Measurements from ENCODE around the gene PLAC1. TPM values are rescaled to one million over a fixed set of nuclear protein-coding genes. Genes with fewer than 3 reads are reported as not detected.

Gene PLAC1
- total and polyA plus RNA-seq, 5 donors = not detected

DNA sequence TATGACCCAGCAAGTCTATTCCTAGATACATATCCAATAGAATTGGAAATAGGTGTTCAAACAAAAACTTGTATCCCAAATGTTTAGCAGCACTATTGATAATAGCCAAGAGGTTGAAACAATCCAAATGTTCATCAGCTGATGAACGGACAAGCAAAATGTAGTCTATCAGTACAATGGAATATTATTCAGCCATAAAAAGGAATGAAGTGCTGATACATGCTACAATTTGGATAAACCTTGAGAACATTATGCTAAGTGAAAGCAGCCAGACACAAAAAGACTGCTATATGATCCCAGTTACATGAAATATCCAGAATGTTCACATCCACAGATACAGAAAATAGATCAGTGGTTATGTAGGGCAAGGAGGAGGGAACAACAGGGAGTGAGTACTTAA is 50.1 kb downstream of the PLAC1 start:
- Histone ChIP-seq H3K27me3 (ENCODE audit: control insufficient read depth, insufficient read depth) (no peaks in the 10 kb centered on the region), H3K9me3 (ENCODE audit: control insufficient read depth, low read length) (no peaks in the 10 kb centered on the region), H3K27ac (ENCODE audit: low read length) (no peak overlapping the region), H3K4me3 (ENCODE audit: low read length) (no peak overlapping the region), H3K4me1 (ENCODE audit: control insufficient read depth, insufficient read depth, low read length) (peaks cover 1% of the 10 kb centered on the region)
- intact Hi-C loops (cut with DNase I) = no loop called here
- ATAC-seq = no peak
- WGBS = 98% methylated on average over 1 of the region's 1 CpG
- DNase-seq = no peak

DNA sequence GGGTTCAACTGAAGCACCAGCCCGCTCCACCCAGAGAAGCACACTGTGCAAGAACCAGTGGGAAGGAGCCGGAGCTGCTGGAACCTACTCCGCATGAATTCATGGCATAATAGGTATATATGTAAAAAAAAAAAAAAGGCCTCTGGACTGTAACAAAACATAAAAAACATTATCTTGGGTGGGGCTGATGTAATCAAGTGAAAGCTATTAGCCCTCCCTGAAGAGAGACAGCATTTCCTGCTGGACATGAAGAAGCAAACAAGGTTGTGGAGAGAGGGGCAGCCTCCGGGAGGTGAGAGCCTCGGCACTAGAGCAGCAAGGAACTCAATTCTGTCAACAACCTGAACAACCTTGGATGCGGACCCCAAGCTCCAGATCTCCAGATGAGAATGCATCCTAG is 50.7 kb downstream of the PLAC1 start:
- intact Hi-C loops (cut with DNase I) = no loop called here
- H3K9me3 ChIP-seq (ENCODE audit: control insufficient read depth, low read length) = no peaks in the 10 kb centered on the region
- no peaks in the 10 kb centered on the region for H3K27me3 ChIP-seq (ENCODE audit: control insufficient read depth, insufficient read depth)
- no peak overlapping the region for H3K4me3 ChIP-seq (ENCODE audit: low read length)
- WGBS = 89% methylated on average over 6 of the region's 6 CpGs
- DNase-seq = no peak
- peaks cover 1% of the 10 kb centered on the region for H3K4me1 ChIP-seq (ENCODE audit: control insufficient read depth, insufficient read depth, low read length)
- ATAC-seq = no peak
- H3K27ac ChIP-seq (ENCODE audit: low read length) = no peak overlapping the region

DNA sequence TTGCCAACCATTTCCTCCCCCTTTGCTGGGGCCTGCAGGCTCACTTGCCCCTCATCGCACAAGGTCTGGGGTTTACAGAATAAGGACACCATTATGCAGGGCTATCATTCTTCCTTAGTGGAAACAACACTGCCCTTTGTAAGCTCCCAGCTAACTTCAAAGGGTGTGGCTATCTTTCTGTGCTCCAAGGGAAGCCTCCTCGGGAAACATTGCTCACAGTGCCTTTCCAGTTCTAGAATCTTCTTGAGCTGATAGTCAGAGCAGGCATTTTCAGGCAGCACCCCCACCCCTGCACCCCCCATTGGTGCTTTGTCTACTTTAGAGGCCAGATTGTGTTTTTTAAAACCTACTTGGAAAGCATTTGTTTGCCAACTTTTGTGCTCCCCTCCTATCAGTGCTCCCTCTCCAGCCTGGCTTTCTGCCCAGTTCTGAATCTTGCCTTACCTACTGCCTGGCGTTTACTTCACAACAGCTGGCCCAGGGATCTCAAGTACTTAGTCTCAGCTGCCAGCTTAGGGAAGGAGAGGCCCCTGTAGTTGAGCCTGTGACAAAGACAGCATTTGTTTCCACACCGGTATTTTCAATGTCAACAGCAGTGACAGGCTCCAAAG is 53.5 kb downstream of the PLAC1 start:
- H3K27ac ChIP-seq (ENCODE audit: low read length) = no peak overlapping the region
- peak in 2 of 3 donors; percentile 27 to 37 for DNase-seq
- 30% methylated on average over 4 of the region's 4 CpGs for WGBS

GRCh38 chrX:134603806-134604700 is 54.2 kb downstream of the PLAC1 start:
- no peak overlapping the region for H3K4me3 ChIP-seq (ENCODE audit: low read length)
- intact Hi-C loops (cut with DNase I) = no loop called here
- H3K9me3 ChIP-seq (ENCODE audit: control insufficient read depth, low read length) = no peaks in the 10 kb centered on the region
- H3K4me1 ChIP-seq (ENCODE audit: control insufficient read depth, insufficient read depth, low read length) = peaks cover 1% of the 10 kb centered on the region
- ATAC-seq (peak in 1 of 2 donors; percentile 56), DNase-seq (no peak)
- 83% methylated on average over 3 of the region's 3 CpGs for WGBS
- no peaks in the 10 kb centered on the region for H3K27me3 ChIP-seq (ENCODE audit: control insufficient read depth, insufficient read depth)
- no peak overlapping the region for H3K27ac ChIP-seq (ENCODE audit: low read length)

More for the DNA sequence above, 53.5 kb downstream of the PLAC1 start:
- H3K27me3 ChIP-seq (ENCODE audit: control insufficient read depth, insufficient read depth) = no peaks in the 10 kb centered on the region
- intact Hi-C loops (cut with DNase I) = no loop called here
- peaks cover 1% of the 10 kb centered on the region for H3K4me1 ChIP-seq (ENCODE audit: control insufficient read depth, insufficient read depth, low read length)
- ATAC-seq = peak in 1 of 2 donors; percentile 73
- H3K9me3 ChIP-seq (ENCODE audit: control insufficient read depth, low read length) = no peaks in the 10 kb centered on the region
- no peak overlapping the region for H3K4me3 ChIP-seq (ENCODE audit: low read length)

DNA sequence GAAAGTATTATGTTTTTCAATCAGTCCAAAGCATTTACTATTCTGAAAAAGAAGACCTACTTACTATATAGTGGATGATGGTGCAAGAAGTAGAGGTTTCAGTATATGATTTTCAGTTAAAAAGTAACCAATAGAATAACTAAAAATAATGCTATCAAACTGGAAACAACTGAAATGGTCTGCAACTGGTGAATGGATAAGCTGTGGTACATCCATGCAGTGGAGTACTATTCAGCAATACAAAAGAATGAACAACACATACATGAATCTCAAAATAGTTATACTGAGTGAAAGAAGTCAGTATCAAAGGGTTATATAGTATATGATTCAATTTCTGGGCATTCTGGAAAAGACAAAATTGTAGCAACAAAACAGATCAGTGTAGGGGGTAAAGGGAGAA is 55.9 kb downstream of the PLAC1 start:
- peaks cover 1% of the 10 kb centered on the region for H3K4me1 ChIP-seq (ENCODE audit: control insufficient read depth, insufficient read depth, low read length)
- no peak overlapping the region for H3K4me3 ChIP-seq (ENCODE audit: low read length)
- H3K27me3 ChIP-seq (ENCODE audit: control insufficient read depth, insufficient read depth) = no peaks in the 10 kb centered on the region
- intact Hi-C loops (cut with DNase I) = no loop called here
- ATAC-seq (no peak), DNase-seq (no peak)
- no peak overlapping the region for H3K27ac ChIP-seq (ENCODE audit: low read length)
- H3K9me3 ChIP-seq (ENCODE audit: control insufficient read depth, low read length) = no peaks in the 10 kb centered on the region

GRCh38 chrX:134601240-134601765 is 57.0 kb downstream of the PLAC1 start:
- no peak overlapping the region for H3K4me3 ChIP-seq (ENCODE audit: low read length)
- no peak for DNase-seq
- 94% methylated on average over 1 of the region's 1 CpG for WGBS
- H3K4me1 ChIP-seq (ENCODE audit: control insufficient read depth, insufficient read depth, low read length) = peaks cover 1% of the 10 kb centered on the region
- no peak overlapping the region for H3K27ac ChIP-seq (ENCODE audit: low read length)
- no peaks in the 10 kb centered on the region for H3K9me3 ChIP-seq (ENCODE audit: control insufficient read depth, low read length)
- ATAC-seq = no peak
- no peaks in the 10 kb centered on the region for H3K27me3 ChIP-seq (ENCODE audit: control insufficient read depth, insufficient read depth)
- intact Hi-C loops (cut with DNase I) = no loop called here

DNA sequence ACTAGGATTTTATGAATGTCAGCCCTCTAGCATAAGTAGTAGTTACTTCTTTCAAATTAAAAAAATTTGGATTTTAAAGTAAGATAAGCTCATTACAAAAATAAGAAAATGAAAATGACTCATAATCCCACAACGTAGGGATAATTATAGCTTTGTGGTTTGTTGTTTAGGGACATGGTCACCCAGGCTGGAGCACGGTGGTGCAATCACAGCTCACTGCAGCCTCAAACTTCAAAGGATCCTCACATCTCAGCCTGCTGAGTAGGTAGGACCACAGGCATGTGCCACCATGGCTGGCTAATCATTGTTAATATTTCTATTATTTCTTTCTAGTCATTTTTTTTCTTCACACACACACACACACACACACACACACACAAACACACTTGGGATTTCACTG is 57.6 kb downstream of the PLAC1 start:
- Histone ChIP-seq H3K9me3 (ENCODE audit: control insufficient read depth, low read length) (no peaks in the 10 kb centered on the region), H3K27me3 (ENCODE audit: control insufficient read depth, insufficient read depth) (no peaks in the 10 kb centered on the region), H3K27ac (ENCODE audit: low read length) (no peak overlapping the region), H3K4me1 (ENCODE audit: control insufficient read depth, insufficient read depth, low read length) (peaks cover 1% of the 10 kb centered on the region), H3K4me3 (ENCODE audit: low read length) (no peak overlapping the region)
- DNase-seq = no peak
- WGBS = 48% methylated on average over 2 of the region's 2 CpGs
- ATAC-seq = no peak
- intact Hi-C loops (cut with DNase I) = no loop called here

GRCh38 chrX:134599184-134599914 is 58.9 kb downstream of the PLAC1 start:
- Histone ChIP-seq H3K27me3 (ENCODE audit: control insufficient read depth, insufficient read depth) (no peaks in the 10 kb centered on the region), H3K4me1 (ENCODE audit: control insufficient read depth, insufficient read depth, low read length) (peaks cover 1% of the 10 kb centered on the region), H3K9me3 (ENCODE audit: control insufficient read depth, low read length) (no peaks in the 10 kb centered on the region), H3K4me3 (ENCODE audit: low read length) (no peak overlapping the region), H3K27ac (ENCODE audit: low read length) (no peak overlapping the region)
- ATAC-seq (peak in 1 of 2 donors; percentile 60), DNase-seq (no peak)
- WGBS = 65% methylated on average over 5 of the region's 5 CpGs
- intact Hi-C loops (cut with DNase I) = no loop called here

GRCh38 chrX:134592303-134592702 is 66.0 kb downstream of the PLAC1 start:
- intact Hi-C loops (cut with DNase I) = no loop called here
- no peaks in the 10 kb centered on the region for H3K27me3 ChIP-seq (ENCODE audit: control insufficient read depth, insufficient read depth)
- ATAC-seq (no peak), DNase-seq (no peak)
- H3K27ac ChIP-seq (ENCODE audit: low read length) = no peak overlapping the region
- no peaks in the 10 kb centered on the region for H3K4me1 ChIP-seq (ENCODE audit: control insufficient read depth, insufficient read depth, low read length)
- H3K4me3 ChIP-seq (ENCODE audit: low read length) = no peak overlapping the region
- H3K9me3 ChIP-seq (ENCODE audit: control insufficient read depth, low read length) = no peaks in the 10 kb centered on the region

DNA sequence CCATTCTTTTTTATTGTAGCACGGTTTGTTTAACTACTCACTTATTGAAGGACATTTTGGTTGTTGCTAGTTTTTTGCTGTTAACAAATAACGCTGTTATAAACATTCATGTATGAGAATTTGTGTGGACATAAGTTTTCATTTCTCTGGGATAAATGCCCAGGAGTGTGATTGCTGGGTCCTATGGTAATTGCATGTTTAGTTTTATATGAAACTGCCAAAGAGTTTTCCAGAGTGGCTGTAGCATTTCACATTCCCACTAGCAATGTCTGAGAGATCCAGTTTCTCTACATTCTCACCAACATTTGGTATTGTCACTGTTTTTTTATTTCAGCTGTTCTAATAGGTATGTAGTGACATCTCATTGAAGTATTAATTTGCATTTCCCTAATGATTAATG is 66.8 kb downstream of the PLAC1 start:
- Histone ChIP-seq H3K27me3 (ENCODE audit: control insufficient read depth, insufficient read depth) (no peaks in the 10 kb centered on the region), H3K4me3 (ENCODE audit: low read length) (no peak overlapping the region), H3K9me3 (ENCODE audit: control insufficient read depth, low read length) (no peaks in the 10 kb centered on the region), H3K4me1 (ENCODE audit: control insufficient read depth, insufficient read depth, low read length) (no peaks in the 10 kb centered on the region), H3K27ac (ENCODE audit: low read length) (no peak overlapping the region)
- DNase-seq (no peak), ATAC-seq (no peak)
- 75% methylated on average over 2 of the region's 2 CpGs for WGBS
- intact Hi-C loops (cut with DNase I) = no loop called here

- no peak overlapping the region for H3K27ac ChIP-seq (ENCODE audit: low read length)
- no peaks in the 10 kb centered on the region for H3K9me3 ChIP-seq (ENCODE audit: control insufficient read depth, low read length)
- H3K4me1 ChIP-seq (ENCODE audit: control insufficient read depth, insufficient read depth, low read length) = no peaks in the 10 kb centered on the region
- intact Hi-C loops (cut with DNase I) = no loop called here
- DNase-seq = no peak
- no peaks in the 10 kb centered on the region for H3K27me3 ChIP-seq (ENCODE audit: control insufficient read depth, insufficient read depth)
- WGBS = 90% methylated on average over 3 of the region's 3 CpGs
- no peak overlapping the region for H3K4me3 ChIP-seq (ENCODE audit: low read length)
- no peak for ATAC-seq
Observed at GRCh38 chrX:134588806-134589205, 69.5 kb downstream of the PLAC1 start.
